H9 (cell line): ENCODE measurements around the gene CD79B. TPM values are rescaled to one million over a fixed set of nuclear protein-coding genes. Genes with fewer than 3 reads are reported as not detected.

ENCODE experiments used
- DNase-seq: peaks from one replicate; pipeline ENCODE4 v3.0.0-alpha.2; 2017
- H2AFZ ChIP-seq: one replicate; pipeline ENCODE4 v1.6.1; 2013; ENCODE audit warnings: mild to moderate bottlenecking, low read length, control low read depth, moderate library complexity
- H2AK5ac ChIP-seq: 2 replicates; pipeline ENCODE4 v1.6.1; 2013; ENCODE audit warnings: low read length, control low read depth, mixed read lengths; ENCODE audit not compliant: insufficient read length
- H2BK120ac ChIP-seq: one replicate; pipeline ENCODE4 v1.6.1; 2013; ENCODE audit warnings: low read depth, mild to moderate bottlenecking, low read length, control low read depth, inconsistent platforms; ENCODE audit not compliant: poor library complexity, severe bottlenecking
- H2BK12ac ChIP-seq: 2 replicates; pipeline ENCODE4 v1.6.1; 2013; ENCODE audit warnings: low read length, control low read depth, mixed read lengths, low read depth; ENCODE audit not compliant: insufficient read length
- H2BK15ac ChIP-seq: 2 replicates; pipeline ENCODE4 v1.6.1; 2013; ENCODE audit warnings: low read depth, low read length, control low read depth
- H2BK20ac ChIP-seq: one replicate; pipeline ENCODE4 v1.6.1; 2013; ENCODE audit warnings: low read depth, mild to moderate bottlenecking, low read length, control low read depth, inconsistent platforms; ENCODE audit not compliant: poor library complexity, severe bottlenecking
- H2BK5ac ChIP-seq: 2 replicates; pipeline ENCODE4 v1.6.1; 2013; ENCODE audit warnings: low read length, control low read depth, mixed read lengths; ENCODE audit not compliant: insufficient read length
- H3K14ac ChIP-seq: 2 replicates; pipeline ENCODE4 v1.6.1; 2013; ENCODE audit warnings: low read length, control low read depth; ENCODE audit not compliant: insufficient read depth
- H3K18ac ChIP-seq: 2 replicates; pipeline ENCODE4 v1.6.1; 2013; ENCODE audit warnings: low read depth, mild to moderate bottlenecking, mixed read lengths, low read length, control low read depth; ENCODE audit not compliant: insufficient read length
- H3K23ac ChIP-seq: 2 replicates; pipeline ENCODE4 v1.6.1; 2013; ENCODE audit warnings: low read length, control low read depth, mixed read lengths, low read depth; ENCODE audit not compliant: insufficient read length
- H3K23me2 ChIP-seq: 2 replicates; pipeline ENCODE4 v1.6.1; 2013; ENCODE audit warnings: low read depth, mild to moderate bottlenecking, mixed read lengths, low read length, control low read depth; ENCODE audit not compliant: insufficient read length, poor library complexity, severe bottlenecking
- H3K27ac ChIP-seq: 2 replicates; pipeline ENCODE4 v1.5.1; 2013; ENCODE audit warnings: low read length, control low read depth, mixed read lengths, low read depth; ENCODE audit not compliant: insufficient read length
- H3K27me3 ChIP-seq: 2 replicates; pipeline ENCODE4 v1.6.1; 2013; ENCODE audit warnings: low read length, control low read depth, inconsistent platforms; ENCODE audit not compliant: insufficient read depth
- H3K4ac ChIP-seq: 2 replicates; pipeline ENCODE4 v1.6.1; 2013; ENCODE audit warnings: low read depth, mild to moderate bottlenecking, control low read depth, inconsistent platforms, low read length, moderate library complexity
- H3K4me1 ChIP-seq: 2 replicates; pipeline ENCODE4 v1.6.1; 2013; ENCODE audit warnings: low read length, control low read depth, inconsistent platforms; ENCODE audit not compliant: insufficient read depth
- H3K4me2 ChIP-seq: 2 replicates; pipeline ENCODE4 v1.6.1; 2013; ENCODE audit warnings: low read length, control low read depth, mixed read lengths; ENCODE audit not compliant: insufficient read length, insufficient read depth
- H3K56ac ChIP-seq: 2 replicates; pipeline ENCODE4 v1.6.1; 2013; ENCODE audit warnings: low read depth, mild to moderate bottlenecking, mixed read lengths, low read length, control low read depth; ENCODE audit not compliant: insufficient read length
- H3K79me1 ChIP-seq: 2 replicates; pipeline ENCODE4 v1.6.1; 2013; ENCODE audit warnings: low read depth, mild to moderate bottlenecking, moderate library complexity, low read length, control low read depth, inconsistent platforms; ENCODE audit not compliant: insufficient read depth, poor library complexity, severe bottlenecking
- H3K79me2 ChIP-seq: 2 replicates; pipeline ENCODE4 v1.6.1; 2013; ENCODE audit warnings: low read length, control low read depth, inconsistent platforms; ENCODE audit not compliant: insufficient read depth
- H3K9ac ChIP-seq: 2 replicates; pipeline ENCODE4 v1.6.1; 2013; ENCODE audit warnings: low read length, control low read depth, mixed read lengths; ENCODE audit not compliant: insufficient read length; ENCODE audit errors: extremely low read depth
- H3K9me3 ChIP-seq: one replicate; pipeline ENCODE4 v1.6.1; 2013; ENCODE audit warnings: low read depth, low read length, inconsistent platforms; ENCODE audit not compliant: control insufficient read depth
- H3T11ph ChIP-seq: one replicate; pipeline ENCODE4 v1.6.1; 2013; ENCODE audit warnings: mild to moderate bottlenecking, low read length, control low read depth, inconsistent platforms
- H4K20me1 ChIP-seq: one replicate; pipeline ENCODE4 v1.6.1; 2013; ENCODE audit not compliant: control insufficient read depth, insufficient read length, insufficient read depth
- H4K5ac ChIP-seq: 2 replicates; pipeline ENCODE4 v1.6.1; 2013; ENCODE audit warnings: low read depth, mild to moderate bottlenecking, mixed read lengths, low read length, control low read depth; ENCODE audit not compliant: insufficient read length
- H4K8ac ChIP-seq: replicated peaks from 2 replicates; pipeline ENCODE4 v1.6.1; 2013; ENCODE audit warnings: low read length, control low read depth, mixed read lengths, low read depth; ENCODE audit not compliant: insufficient read length
- H4K91ac ChIP-seq: 2 replicates; pipeline ENCODE4 v1.6.1; 2013; ENCODE audit warnings: low read depth, mild to moderate bottlenecking, moderate library complexity, mixed read lengths, low read length, control low read depth; ENCODE audit not compliant: insufficient read length
- H3K27ac Mint-ChIP-seq, 3 experiments: 2 replicates in 2 of 3; 3 replicates in 1 of 3; pipeline ENCODE4 v1.8.0; 2020 to 2021; ENCODE audit warnings: mixed read lengths in 3 of 3, mild to moderate bottlenecking in 1 of 3, moderate library complexity in 1 of 3
- H3K27me3 Mint-ChIP-seq: 2 replicates; pipeline ENCODE4 v1.8.0; 2021; ENCODE audit warnings: low read depth, mild to moderate bottlenecking, moderate library complexity, mixed read lengths
- H3K36me3 Mint-ChIP-seq, 3 experiments: 2 replicates in 2 of 3; 3 replicates in 1 of 3; pipeline ENCODE4 v1.8.0; 2020 to 2021; ENCODE audit warnings: low read depth in 3 of 3, mixed read lengths in 3 of 3; ENCODE audit not compliant: insufficient read depth in 1 of 3
- H3K4me1 Mint-ChIP-seq, 2 experiments: 2 replicates each; pipeline ENCODE4 v1.8.0; 2020; ENCODE audit warnings: mixed read lengths in 2 of 2
- H3K4me3 Mint-ChIP-seq, 2 experiments: 2 replicates in 1 of 2; 3 replicates in 1 of 2; pipeline ENCODE4 v1.8.0; 2020 to 2021; ENCODE audit warnings: mild to moderate bottlenecking in 2 of 2, mixed read lengths in 2 of 2, moderate library complexity in 1 of 2
- H3K9me3 Mint-ChIP-seq, 2 experiments: 2 replicates in 1 of 2; 3 replicates in 1 of 2; pipeline ENCODE4 v1.8.0; 2020; ENCODE audit warnings: mild to moderate bottlenecking in 2 of 2, mixed read lengths in 2 of 2, moderate library complexity in 1 of 2
- WGBS: extraction: QIAGEN DNeasy Blood & Tissue Kit; methylation state at CpG from one replicate; pipeline ENCODE4 v1.1.7; 2013; ENCODE audit warnings: missing lambda C conversion rate, low lambda C conversion rate, mixed read lengths; ENCODE audit not compliant: insufficient read length; ENCODE audit errors: extremely low coverage; 5-methylcytosine and 5-hydroxymethylcytosine counted together
- total RNA-seq: library from RNA; stranded (reverse); gene quantifications from 2 replicates; pipeline ENCODE4 v1.2.1, GENCODE V29; 2021
- TF ChIP-seq, protein P1 (sequence below): fragments of 200-600 bp; sonication (generic); conservative IDR thresholded peaks from 3 replicates; pipeline ENCODE4 v1.8.0; 2021; ENCODE audit warnings: antibody characterized with exemption, mild to moderate bottlenecking

CD79B gene
- total RNA-seq, 1 experiment from 2014 or later: 0.96 TPM

DNA sequence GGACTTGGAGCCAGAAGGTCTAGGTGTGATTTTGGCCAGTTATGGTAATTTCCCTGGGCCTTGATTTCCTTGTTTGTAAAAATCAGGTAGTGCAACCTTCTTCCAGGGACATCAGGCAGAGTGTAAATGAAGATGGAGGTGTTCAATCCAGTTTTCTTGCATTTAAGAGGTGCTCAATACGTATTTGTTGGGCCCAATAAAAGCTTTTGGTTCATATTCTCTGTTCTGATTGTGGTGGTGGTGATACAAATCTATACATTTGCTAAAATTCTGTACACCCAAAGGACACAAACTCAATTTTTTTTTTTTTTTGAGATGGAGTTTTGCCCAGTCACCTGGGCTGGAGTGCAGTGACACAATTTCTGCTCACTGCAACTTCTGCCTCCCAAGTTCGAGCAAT is 6.0 kb downstream of the CD79B start:
- Histone ChIP-seq H3K4ac (no peak overlapping the region), H2BK20ac (no peak overlapping the region), H3K14ac (no peak overlapping the region), H3K18ac (no peak overlapping the region), H3K79me2 (no peaks in the 10 kb centered on the region), H3K9ac (no peak overlapping the region), H2AK5ac (no peak overlapping the region), H2BK120ac (no peak overlapping the region), H2BK15ac (no peak overlapping the region), H2BK12ac (no peak overlapping the region), H4K5ac (no peak overlapping the region), H3K23me2 (no peaks in the 10 kb centered on the region), H3K79me1 (no peaks in the 10 kb centered on the region), H4K91ac (no peak overlapping the region), H3K27ac (no peak overlapping the region), H4K8ac (no peak overlapping the region), H3K23ac (no peak overlapping the region), H2AFZ (no peak overlapping the region), H4K20me1 (no peaks in the 10 kb centered on the region), H3T11ph (no peak overlapping the region), H3K56ac (no peak overlapping the region), H2BK5ac (no peak overlapping the region), H3K4me1 (no peaks in the 10 kb centered on the region), H3K4me2 (no peak overlapping the region), H3K9me3 (no peaks in the 10 kb centered on the region), H3K27me3 (no peaks in the 10 kb centered on the region)
- Mint-ChIP-seq H3K9me3 (no peaks in the 10 kb centered on the region), H3K27me3 (no peaks in the 10 kb centered on the region; the same call in 1 of the 2 replicates), H3K36me3 (no peaks in the 10 kb centered on the region), H3K4me3 (no peak overlapping the region), H3K27ac (no peak overlapping the region), H3K4me1 (peaks cover 6 to 8% of the 10 kb centered on the region in 2 experiments)
- DNase-seq: no peak
- TF ChIP-seq, protein P1, sequence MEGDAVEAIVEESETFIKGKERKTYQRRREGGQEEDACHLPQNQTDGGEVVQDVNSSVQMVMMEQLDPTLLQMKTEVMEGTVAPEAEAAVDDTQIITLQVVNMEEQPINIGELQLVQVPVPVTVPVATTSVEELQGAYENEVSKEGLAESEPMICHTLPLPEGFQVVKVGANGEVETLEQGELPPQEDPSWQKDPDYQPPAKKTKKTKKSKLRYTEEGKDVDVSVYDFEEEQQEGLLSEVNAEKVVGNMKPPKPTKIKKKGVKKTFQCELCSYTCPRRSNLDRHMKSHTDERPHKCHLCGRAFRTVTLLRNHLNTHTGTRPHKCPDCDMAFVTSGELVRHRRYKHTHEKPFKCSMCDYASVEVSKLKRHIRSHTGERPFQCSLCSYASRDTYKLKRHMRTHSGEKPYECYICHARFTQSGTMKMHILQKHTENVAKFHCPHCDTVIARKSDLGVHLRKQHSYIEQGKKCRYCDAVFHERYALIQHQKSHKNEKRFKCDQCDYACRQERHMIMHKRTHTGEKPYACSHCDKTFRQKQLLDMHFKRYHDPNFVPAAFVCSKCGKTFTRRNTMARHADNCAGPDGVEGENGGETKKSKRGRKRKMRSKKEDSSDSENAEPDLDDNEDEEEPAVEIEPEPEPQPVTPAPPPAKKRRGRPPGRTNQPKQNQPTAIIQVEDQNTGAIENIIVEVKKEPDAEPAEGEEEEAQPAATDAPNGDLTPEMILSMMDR: no peak
- no CpG with 5 or more reads among the region's 2 CpGs for WGBS
